Vagina (tissue), 2 donors: ENCODE measurements around the gene TRIO. TPM values are rescaled to one million over a fixed set of nuclear protein-coding genes. Genes with fewer than 3 reads are reported as not detected.

Source experiments
- DNase-seq, 2 donors: peaks; one replicate each; pipeline ENCODE4 v3.0.0-alpha.2; 2017; ENCODE audit errors: extremely low spot score in 2 of 2
- H3K27ac ChIP-seq: fragments of 200-600 bp; sonication (generic); one replicate; pipeline ENCODE4 v1.5.1; 2019
- H3K27me3 ChIP-seq: fragments of 200-600 bp; sonication (generic); one replicate; pipeline ENCODE4 v1.5.1; 2019
- H3K36me3 ChIP-seq, 2 donors: fragments of 200-600 bp; sonication (generic); one replicate each; pipeline ENCODE4 v1.5.1; 2017 to 2019
- H3K4me1 ChIP-seq: fragments of 200-600 bp; sonication (generic); one replicate; pipeline ENCODE4 v1.5.1; 2019
- H3K4me3 ChIP-seq, 2 donors: fragments of 200-600 bp; sonication (generic); 1 replicate in 1 of 2; 2 replicates in 1 of 2; pipeline ENCODE4 v1.5.1; 2016 to 2019
- H3K9me3 ChIP-seq: fragments of 200-600 bp; sonication (generic); one replicate; pipeline ENCODE4 v1.5.1; 2019
- POLR2A ChIP-seq, 2 donors: fragments of 450-650 bp; IDR thresholded peaks; one replicate each; pipeline ENCODE4 v1.6.1; 2017; ENCODE audit warnings: antibody characterized with exemption in 2 of 2, mild to moderate bottlenecking in 2 of 2, moderate library complexity in 2 of 2
- POLR2AphosphoS5 ChIP-seq, 2 donors: sonication (generic); formaldehyde crosslinking; IDR thresholded peaks; one replicate each; pipeline ENCODE4 v1.9.0; 2017; ENCODE audit warnings: antibody characterized with exemption in 2 of 2, mild to moderate bottlenecking in 2 of 2, low read depth in 1 of 2; ENCODE audit not compliant: insufficient read depth in 1 of 2
- intact Hi-C: fragments of 100-400 bp; cut with DNase I; formaldehyde crosslinking; loops from one replicate; pipeline ENCODE4 v1.15.1; 2023
- total RNA-seq: library from RNA; depleted of rRNA; stranded (reverse); fragments of >200 nt; gene quantifications from one replicate; pipeline ENCODE4 v1.2.3, GENCODE V29; 2016
- TF ChIP-seq, protein P1 (sequence below), 3 experiments: fragments of 450-650 bp in 2 of 3; fragments of 200-600 bp in 1 of 3; sonication (generic) in 1 of 3; IDR thresholded peaks; one replicate each; pipeline ENCODE4 v1.5.1; 2017 to 2019; ENCODE audit warnings: antibody characterized with exemption in 3 of 3, mild to moderate bottlenecking in 2 of 3, moderate library complexity in 2 of 3

The TRIO gene
- total RNA-seq, 1 donor from 2014 or later: 142 TPM

DNA sequence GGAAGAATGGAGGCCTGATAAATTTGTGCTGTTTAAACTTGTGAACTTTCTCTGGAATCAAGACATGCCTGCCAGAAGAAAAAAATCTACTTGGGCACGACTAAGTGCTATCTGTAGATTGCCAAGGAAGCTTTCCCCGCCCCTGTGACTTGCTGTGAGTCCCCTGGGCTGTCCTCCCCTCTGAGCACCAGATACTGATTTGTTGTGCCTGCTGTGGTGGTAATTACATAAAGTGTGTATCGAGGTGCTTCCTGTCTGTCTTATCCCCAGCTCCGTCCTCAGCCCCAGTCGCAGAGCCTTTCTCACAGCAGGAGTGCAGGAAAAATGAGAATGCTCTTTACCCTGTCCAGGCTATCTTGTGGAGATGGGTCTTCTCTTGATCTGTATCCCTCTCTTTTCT lies 53.9 kb downstream of the TRIO start:
- no peak for DNase-seq
- no peak overlapping the region for H3K27ac ChIP-seq
- no peak overlapping the region for H3K4me3 ChIP-seq
- no peaks in the 10 kb centered on the region for H3K9me3 ChIP-seq
- no peaks in the 10 kb centered on the region for H3K27me3 ChIP-seq
- H3K4me1 ChIP-seq: peaks cover 23% of the 10 kb centered on the region
- intact Hi-C loops: loop anchor here (10.0 kb wide), 1 partner anchor 52 kb away; the partner anchor contains the start of gene TRIO
- no peaks in the 10 kb centered on the region for H3K36me3 ChIP-seq
- TF ChIP-seq, protein P1, sequence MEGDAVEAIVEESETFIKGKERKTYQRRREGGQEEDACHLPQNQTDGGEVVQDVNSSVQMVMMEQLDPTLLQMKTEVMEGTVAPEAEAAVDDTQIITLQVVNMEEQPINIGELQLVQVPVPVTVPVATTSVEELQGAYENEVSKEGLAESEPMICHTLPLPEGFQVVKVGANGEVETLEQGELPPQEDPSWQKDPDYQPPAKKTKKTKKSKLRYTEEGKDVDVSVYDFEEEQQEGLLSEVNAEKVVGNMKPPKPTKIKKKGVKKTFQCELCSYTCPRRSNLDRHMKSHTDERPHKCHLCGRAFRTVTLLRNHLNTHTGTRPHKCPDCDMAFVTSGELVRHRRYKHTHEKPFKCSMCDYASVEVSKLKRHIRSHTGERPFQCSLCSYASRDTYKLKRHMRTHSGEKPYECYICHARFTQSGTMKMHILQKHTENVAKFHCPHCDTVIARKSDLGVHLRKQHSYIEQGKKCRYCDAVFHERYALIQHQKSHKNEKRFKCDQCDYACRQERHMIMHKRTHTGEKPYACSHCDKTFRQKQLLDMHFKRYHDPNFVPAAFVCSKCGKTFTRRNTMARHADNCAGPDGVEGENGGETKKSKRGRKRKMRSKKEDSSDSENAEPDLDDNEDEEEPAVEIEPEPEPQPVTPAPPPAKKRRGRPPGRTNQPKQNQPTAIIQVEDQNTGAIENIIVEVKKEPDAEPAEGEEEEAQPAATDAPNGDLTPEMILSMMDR (IDR thresholded peaks at IDR 0.05): no peak
- TF ChIP-seq POLR2A (IDR thresholded peaks at IDR 0.05) (no peak), POLR2AphosphoS5 (IDR thresholded peaks at IDR 0.05; ENCODE audit: insufficient read depth in 1 of 2, low read depth in 1 of 2) (no peak)

DNA sequence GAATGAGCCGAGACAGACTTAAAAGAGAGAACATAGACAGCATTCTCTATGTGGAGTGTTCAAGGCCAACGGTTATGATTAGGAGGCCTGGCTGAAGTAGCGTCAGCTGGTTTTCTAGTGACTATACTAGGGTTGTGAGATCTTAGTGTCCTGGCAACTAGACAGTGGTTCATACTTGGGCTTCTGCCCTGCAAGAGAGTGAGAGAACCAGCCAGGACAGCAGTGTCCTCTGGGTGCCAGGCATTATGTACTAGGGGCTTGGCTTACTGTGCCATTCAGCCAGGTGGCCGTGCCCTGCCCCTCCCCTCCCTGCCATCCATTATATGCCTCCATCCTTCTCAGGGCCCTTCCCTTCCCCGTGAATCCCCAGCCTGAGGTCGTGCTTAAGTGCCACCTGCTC lies 56.8 kb downstream of the TRIO start:
- TF ChIP-seq, protein P1 (IDR thresholded peaks at IDR 0.05): no peak
- TF ChIP-seq POLR2A (IDR thresholded peaks at IDR 0.05) (no peak), POLR2AphosphoS5 (IDR thresholded peaks at IDR 0.05; ENCODE audit: insufficient read depth in 1 of 2, low read depth in 1 of 2) (no peak)
- no peak overlapping the region for H3K27ac ChIP-seq
- H3K9me3 ChIP-seq: no peaks in the 10 kb centered on the region
- no peaks in the 10 kb centered on the region for H3K27me3 ChIP-seq
- no peak overlapping the region for H3K4me3 ChIP-seq
- peaks cover 29% of the 10 kb centered on the region for H3K4me1 ChIP-seq
- DNase-seq: no peak
- intact Hi-C loops: loop anchor here (10.0 kb wide), 1 partner anchor 55 kb away; the partner anchor contains the start of gene TRIO
- no peaks in the 10 kb centered on the region for H3K36me3 ChIP-seq

DNA sequence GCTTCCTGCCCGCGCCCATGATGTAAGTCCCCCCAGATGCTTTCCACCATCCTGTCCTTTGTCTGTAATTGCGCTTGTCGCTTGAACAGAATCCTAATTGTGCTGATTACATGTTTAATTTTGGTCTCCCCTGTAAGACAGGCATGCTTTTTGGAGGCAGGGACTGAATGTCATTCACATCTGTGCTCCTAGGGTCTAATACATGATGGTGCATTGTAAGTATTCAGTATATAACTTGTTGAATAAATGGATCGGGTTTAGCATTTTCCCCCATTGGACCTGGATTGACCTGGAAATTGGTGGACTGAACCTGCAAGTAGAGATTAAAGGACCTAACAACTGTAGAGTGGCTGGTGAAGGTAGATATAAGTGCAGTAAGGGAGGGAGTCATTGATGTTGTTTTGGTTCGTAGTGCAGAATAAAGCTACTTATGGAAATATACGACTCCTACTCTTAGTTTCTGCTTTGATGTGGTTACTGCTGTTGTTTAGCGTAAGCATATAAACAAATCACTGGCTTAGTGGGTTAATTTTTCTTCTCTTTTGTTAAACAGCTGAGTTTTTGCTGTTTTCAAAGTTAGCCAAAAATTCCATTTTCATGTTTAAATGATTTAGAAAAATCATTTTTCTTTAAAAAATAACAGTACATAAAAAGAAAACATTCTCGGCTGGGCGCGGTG lies 57.3 kb downstream of the TRIO start:
- H3K27ac ChIP-seq: no peak overlapping the region
- intact Hi-C loops: no loop called here
- H3K9me3 ChIP-seq: no peaks in the 10 kb centered on the region
- H3K27me3 ChIP-seq: no peaks in the 10 kb centered on the region
- H3K36me3 ChIP-seq: no peaks in the 10 kb centered on the region
- H3K4me3 ChIP-seq: no peak overlapping the region
- DNase-seq: no peak
- no peak for TF ChIP-seq POLR2AphosphoS5 (IDR thresholded peaks at IDR 0.05; ENCODE audit: insufficient read depth in 1 of 2, low read depth in 1 of 2)
- TF ChIP-seq, protein P1 (IDR thresholded peaks at IDR 0.05): no peak
- no peak for TF ChIP-seq POLR2A (IDR thresholded peaks at IDR 0.05)
- peaks cover 30% of the 10 kb centered on the region for H3K4me1 ChIP-seq

DNA sequence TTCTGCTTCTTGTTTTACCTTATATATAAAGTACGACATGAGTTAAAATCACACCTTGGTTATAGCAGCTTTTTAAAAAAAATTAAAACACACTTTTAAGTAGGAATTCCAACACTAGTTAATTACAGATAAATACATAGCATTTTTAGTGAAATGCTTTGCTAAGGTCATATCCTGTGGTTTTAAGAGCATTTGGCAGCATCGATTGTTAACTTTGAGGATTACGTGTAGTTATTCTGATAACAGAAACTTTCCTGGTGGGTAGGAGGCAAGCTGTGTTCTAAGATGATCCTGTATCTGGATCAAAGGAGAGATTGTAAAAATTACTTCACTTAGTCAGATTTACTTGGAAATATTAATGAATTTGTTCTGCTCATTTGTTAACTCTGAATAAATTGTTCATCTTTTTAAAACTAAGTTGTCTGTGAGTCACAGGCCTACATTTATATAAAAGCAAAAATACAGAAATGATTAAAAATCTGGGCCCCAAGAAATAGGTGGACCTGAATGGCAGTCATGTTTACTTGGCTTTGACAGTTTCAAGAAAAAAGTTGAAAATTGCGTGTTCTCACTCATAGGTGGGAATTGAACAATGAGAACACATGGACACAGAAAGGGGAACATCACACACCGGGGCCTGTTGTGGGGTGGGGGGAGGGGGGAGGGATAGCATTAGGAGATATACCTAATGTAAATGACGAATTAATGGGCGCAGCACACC lies 58.3 kb downstream of the TRIO start:
- Histone ChIP-seq H3K27ac (no peak overlapping the region), H3K4me3 (no peak overlapping the region), H3K36me3 (no peaks in the 10 kb centered on the region), H3K4me1 (peaks cover 30% of the 10 kb centered on the region), H3K9me3 (no peaks in the 10 kb centered on the region), H3K27me3 (no peaks in the 10 kb centered on the region)
- DNase-seq: no peak
- intact Hi-C loops: no loop called here
- TF ChIP-seq POLR2A (IDR thresholded peaks at IDR 0.05) (no peak), POLR2AphosphoS5 (IDR thresholded peaks at IDR 0.05; ENCODE audit: insufficient read depth in 1 of 2, low read depth in 1 of 2) (no peak)
- TF ChIP-seq, protein P1 (IDR thresholded peaks at IDR 0.05): no peak

DNA sequence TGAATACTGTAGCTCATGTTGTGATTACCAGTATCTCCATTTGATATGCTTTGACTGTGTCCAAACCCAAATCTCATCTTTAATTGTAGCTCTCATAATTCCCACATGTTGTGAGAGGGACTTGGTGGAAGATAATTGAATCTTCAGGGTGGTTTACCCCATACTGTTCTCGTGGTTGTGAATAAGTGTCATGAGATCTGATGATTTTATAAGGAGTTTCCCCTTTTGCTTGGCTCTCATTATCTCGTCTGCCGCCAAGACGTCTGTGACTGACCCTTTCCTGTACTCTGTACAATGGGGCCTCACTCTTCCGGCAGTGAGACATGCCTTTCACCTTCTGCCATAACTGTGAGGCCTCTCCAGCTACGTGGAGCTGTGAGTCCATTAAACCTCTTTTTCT lies 59.3 kb downstream of the TRIO start:
- no peak for DNase-seq
- Histone ChIP-seq H3K9me3 (no peaks in the 10 kb centered on the region), H3K4me3 (no peak overlapping the region), H3K27ac (no peak overlapping the region), H3K4me1 (peaks cover 25% of the 10 kb centered on the region), H3K27me3 (no peaks in the 10 kb centered on the region), H3K36me3 (no peaks in the 10 kb centered on the region)
- TF ChIP-seq POLR2AphosphoS5 (IDR thresholded peaks at IDR 0.05; ENCODE audit: insufficient read depth in 1 of 2, low read depth in 1 of 2): no peak
- TF ChIP-seq POLR2A (IDR thresholded peaks at IDR 0.05): no peak
- TF ChIP-seq, protein P1 (IDR thresholded peaks at IDR 0.05): no peak
- intact Hi-C loops: no loop called here
